GM12878 (cell line): ENCODE measurements around the gene LGALS3BP. TPM values are rescaled to one million over a fixed set of nuclear protein-coding genes. Genes with fewer than 3 reads are reported as not detected.

Source experiments
- ATAC-seq: fragments of 200-7000 bp; cut with Tn5 transposase; 3 replicates; pipeline ENCODE4 v1.9.1; 2020; ENCODE audit warnings: mild to moderate bottlenecking, moderate library complexity
- BruUV-seq: library from RNA; stranded (reverse); fragments of 400-500 nt; replicated peaks from 2 replicates; lab custom pipeline; 2021; lab: Mats Ljungman, UMichigan
- CTCF ChIA-PET: fragments of 300-600 bp; sonication (Branson Sonifier 250); formaldehyde crosslinking; extraction: SDS; loops from one replicate; lab custom pipeline; 2021; ENCODE audit warnings: inconsistent platforms; lab: Yijun Ruan, JAX
- POLR2A ChIA-PET: fragments of 350-600 bp; formaldehyde crosslinking; extraction: SDS; loops from one replicate; lab custom pipeline; 2021; ENCODE audit warnings: inconsistent platforms; lab: Charles Lee
- RAD21 ChIA-PET: fragments of 300-600 bp; sonication (Branson Sonifier 250); formaldehyde crosslinking; loops from one replicate; lab custom pipeline; 2023; ENCODE audit warnings: antibody characterized with exemption; ENCODE audit not compliant: unreplicated experiment; lab: Charles Lee
- SMC1A ChIA-PET: fragments of 300-600 bp; sonication (Branson Sonifier 250); formaldehyde crosslinking; loops from one replicate; lab custom pipeline; 2023; ENCODE audit not compliant: unreplicated experiment, uncharacterized antibody; lab: Charles Lee
- DNase-seq: peaks from one replicate; pipeline ENCODE4 v3.0.0-alpha.2; 2011; ENCODE audit warnings: low read depth, low spot score
- FAIRE-seq: peaks from 3 replicates; lab custom pipeline; 2011; peaks lifted over from hg19 to GRCh38; lab: Jason Lieb, UNC
- H2AFZ ChIP-seq: 2 replicates; pipeline ENCODE4 v1.6.0; 2011; ENCODE audit warnings: low read depth, low read length, control low read depth; ENCODE audit not compliant: control insufficient read depth
- H3K27ac ChIP-seq: 2 replicates; pipeline ENCODE4 v1.5.1; 2011; ENCODE audit warnings: control low read depth; ENCODE audit not compliant: control insufficient read depth, insufficient read depth
- H3K27me3 ChIP-seq, 2 experiments: replicated peaks in 1 of 2; 2 replicates each; pipeline versions ENCODE4 v1.6.0 to v1.6.1; 2011; ENCODE audit warnings: low read length in 1 of 2; ENCODE audit not compliant: control insufficient read depth in 2 of 2, insufficient read depth in 2 of 2
- H3K36me3 ChIP-seq, 2 experiments: 2 replicates each; pipeline ENCODE4 v1.5.1; 2011; ENCODE audit warnings: low read length in 1 of 2; ENCODE audit not compliant: control insufficient read depth in 2 of 2, insufficient read depth in 2 of 2
- H3K4me1 ChIP-seq: 2 replicates; pipeline ENCODE4 v1.6.1; 2011; ENCODE audit warnings: mild to moderate bottlenecking, low read length, moderate library complexity, mixed read lengths; ENCODE audit not compliant: control insufficient read depth, insufficient read depth
- H3K4me2 ChIP-seq: 2 replicates; pipeline ENCODE4 v1.6.0; 2011; ENCODE audit warnings: control low read depth; ENCODE audit not compliant: control insufficient read depth, insufficient read depth
- H3K4me3 ChIP-seq: fragments of 200-600 bp; sonication (generic); 2 replicates; pipeline ENCODE4 v1.5.1; 2016
- H3K79me2 ChIP-seq: 2 replicates; pipeline ENCODE4 v1.6.0; 2011; ENCODE audit warnings: low read length; ENCODE audit not compliant: control insufficient read depth, insufficient read depth
- H3K9ac ChIP-seq: 2 replicates; pipeline ENCODE4 v1.8.0; 2011; ENCODE audit warnings: low read length, control low read depth, mixed read lengths; ENCODE audit not compliant: control insufficient read depth, insufficient read depth
- H3K9me3 ChIP-seq: replicated peaks from 3 replicates; pipeline ENCODE4 v1.5.1; 2011; ENCODE audit warnings: mild to moderate bottlenecking, low read length; ENCODE audit not compliant: control insufficient read depth, insufficient read depth
- H4K20me1 ChIP-seq: 2 replicates; pipeline ENCODE4 v1.6.0; 2011; ENCODE audit not compliant: control insufficient read depth, insufficient read depth
- RAD21 ChIP-seq: IDR thresholded peaks from 2 replicates; pipeline ENCODE4 v1.6.1; 2011; ENCODE audit warnings: mild to moderate bottlenecking, low read depth, low read length, moderate library complexity; ENCODE audit not compliant: insufficient read depth
- ZNF274 ChIP-seq: IDR thresholded peaks from one replicate; pipeline ENCODE4 v1.8.0; 2011; ENCODE audit not compliant: insufficient read length, insufficient read depth
- WGBS: methylation state at CpG from one replicate; pipeline ENCODE4 v1.1.6; 2016; ENCODE audit warnings: low lambda C conversion rate; ENCODE audit not compliant: insufficient replicate concordance, insufficient coverage; ENCODE audit errors: missing lambda C conversion rate; 5-methylcytosine and 5-hydroxymethylcytosine counted together
- in situ Hi-C: fragments of 300-500 bp; cut with MboI; formaldehyde crosslinking; loops from 9 replicates; pipeline ENCODE4 v1.14.3; 2018; ENCODE audit warnings: mixed read lengths
- intact Hi-C: fragments of 100-400 bp; cut with micrococcal nuclease; formaldehyde crosslinking; loops from one replicate; pipeline ENCODE4 v1.14.2; 2022; ENCODE audit not compliant: unreplicated experiment
- polyA plus RNA-seq, 11 experiments: library from polyadenylated mRNA; depleted of rRNA in 4 of 11; unstranded in 6 of 11; stranded (reverse) in 5 of 11; fragments of >200 nt; fragmentation: Nextera tagmentation in 4 of 11; fragmentation: Illumina TruSeq in 1 of 11; extraction: Ambion mirVana in 4 of 11; extraction: Trizol in 1 of 11; gene quantifications; 1 replicate in 1 of 11; 2 replicates in 10 of 11; pipeline versions ENCODE4 v1.2.1 to v1.2.3, GENCODE V29; 2011 to 2016; ENCODE audit warnings: inconsistent platforms in 2 of 11, missing spikeins in 2 of 11, low read depth in 1 of 11
- total RNA-seq, 4 experiments: library from RNA; depleted of rRNA in 3 of 4; stranded (reverse); fragments of >200 nt in 3 of 4; fragmentation: Illumina TruSeq in 1 of 4; extraction: Trizol in 1 of 4; gene quantifications; 2 replicates each; pipeline versions ENCODE4 v1.2.1 to v1.2.3, GENCODE V29; 2013 to 2021
- TF ChIP-seq, protein P1 (sequence below), 3 experiments: IDR thresholded peaks in 2 of 3; conservative IDR thresholded peaks in 1 of 3; 2 replicates each; pipeline ENCODE4 v1.5.1; 2011; ENCODE audit warnings: low read depth in 3 of 3, low read length in 3 of 3, mild to moderate bottlenecking in 3 of 3, control low read depth in 2 of 3, moderate library complexity in 2 of 3, inconsistent platforms in 1 of 3, mixed read lengths in 1 of 3; ENCODE audit not compliant: control insufficient read depth in 2 of 3, insufficient read depth in 1 of 3; ENCODE audit errors: extremely low read depth in 1 of 3
- TF ChIP-seq, protein P2 (sequence below): fragments of 450-650 bp; IDR thresholded peaks from 2 replicates; pipeline ENCODE4 v1.6.1; 2017; ENCODE audit warnings: borderline replicate concordance

LGALS3BP gene
- total and polyA plus RNA-seq, 10 of the 15 experiments (the other 5 are each of a cell fraction or from before 2014, with no cell fraction given), result 0.52 to 5.2 (median 1.9) TPM

DNA sequence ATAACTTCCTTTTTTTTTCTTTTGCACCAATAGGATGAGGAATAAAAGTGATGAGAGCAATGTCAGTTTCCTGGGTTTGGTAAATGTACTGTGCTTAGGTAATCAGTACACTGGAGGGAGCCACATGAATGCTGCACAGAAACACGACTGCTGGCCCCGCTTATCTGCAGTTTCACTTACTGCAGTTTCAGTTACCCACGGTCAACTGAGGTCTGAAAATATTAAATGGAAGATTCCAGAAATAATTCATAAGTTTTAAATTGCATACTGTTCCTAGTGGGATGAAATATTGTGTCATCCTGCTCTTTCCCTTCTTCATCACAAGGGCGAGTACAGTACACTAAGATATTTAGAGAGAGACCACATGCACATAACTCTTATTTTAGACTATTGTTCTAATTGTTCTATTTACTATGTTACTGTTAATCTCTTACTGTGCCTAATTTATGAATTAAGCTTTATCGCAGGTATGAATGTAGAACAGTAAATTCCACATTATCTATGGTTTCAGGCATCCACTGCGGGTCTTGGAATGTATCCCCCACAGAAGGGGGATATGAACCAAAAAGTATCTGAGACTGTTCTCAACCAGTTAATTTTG lies 6.4 kb upstream of the LGALS3BP start:
- no TSS peak for BruUV-seq

More for the DNA sequence above, 6.4 kb upstream of the LGALS3BP start:
- no peak overlapping the region for H3K4me3 ChIP-seq
- peaks cover 10% of the 10 kb centered on the region; the same call in 1 of the 2 replicates for H3K4me1 ChIP-seq
- ChIA-PET CTCF (interaction anchor here (0.6 to 2.1 kb wide), 6 partner anchors 10 to 120 kb away, joined by 3 to 9 read pairs (median 3); no protein-coding TSS in a partner anchor), RAD21 (interaction anchor here (1.7 kb wide), 1 partner anchor 97 kb away, joined by 3 read pairs; no protein-coding TSS in a partner anchor), SMC1A (no interaction called here), POLR2A (no interaction called here)
- ATAC-seq (peak; percentile 86), FAIRE-seq (peak; percentile 95), DNase-seq (no peak)
- no peak overlapping the region for H3K27ac ChIP-seq
- peak overlapping the region; percentile 57 for H3K4me2 ChIP-seq
- H3K79me2 ChIP-seq, result no peaks in the 10 kb centered on the region
- H3K9ac ChIP-seq, result no peak overlapping the region
- no peaks in the 10 kb centered on the region for H3K27me3 ChIP-seq
- H3K36me3 ChIP-seq, result peaks cover 0 to under 1% of the 10 kb centered on the region in 2 experiments; a peak in 2 of 4 replicates
- 8% methylated on average over 6 of the region's 6 CpGs for WGBS
- H2AFZ ChIP-seq, result peak overlapping the region; percentile 3
- H4K20me1 ChIP-seq, result no peaks in the 10 kb centered on the region
- no peaks in the 10 kb centered on the region for H3K9me3 ChIP-seq
- TF ChIP-seq ZNF274, result no peak
- peak; percentile 33; the same call in 1 of the 2 replicates for TF ChIP-seq RAD21
- TF ChIP-seq, protein P1, sequence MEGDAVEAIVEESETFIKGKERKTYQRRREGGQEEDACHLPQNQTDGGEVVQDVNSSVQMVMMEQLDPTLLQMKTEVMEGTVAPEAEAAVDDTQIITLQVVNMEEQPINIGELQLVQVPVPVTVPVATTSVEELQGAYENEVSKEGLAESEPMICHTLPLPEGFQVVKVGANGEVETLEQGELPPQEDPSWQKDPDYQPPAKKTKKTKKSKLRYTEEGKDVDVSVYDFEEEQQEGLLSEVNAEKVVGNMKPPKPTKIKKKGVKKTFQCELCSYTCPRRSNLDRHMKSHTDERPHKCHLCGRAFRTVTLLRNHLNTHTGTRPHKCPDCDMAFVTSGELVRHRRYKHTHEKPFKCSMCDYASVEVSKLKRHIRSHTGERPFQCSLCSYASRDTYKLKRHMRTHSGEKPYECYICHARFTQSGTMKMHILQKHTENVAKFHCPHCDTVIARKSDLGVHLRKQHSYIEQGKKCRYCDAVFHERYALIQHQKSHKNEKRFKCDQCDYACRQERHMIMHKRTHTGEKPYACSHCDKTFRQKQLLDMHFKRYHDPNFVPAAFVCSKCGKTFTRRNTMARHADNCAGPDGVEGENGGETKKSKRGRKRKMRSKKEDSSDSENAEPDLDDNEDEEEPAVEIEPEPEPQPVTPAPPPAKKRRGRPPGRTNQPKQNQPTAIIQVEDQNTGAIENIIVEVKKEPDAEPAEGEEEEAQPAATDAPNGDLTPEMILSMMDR (IDR thresholded peaks at IDR 0.05 in 2 of 3, conservative IDR thresholded peaks at IDR 0.05 in 1 of 3; ENCODE audit: control insufficient read depth in 2 of 3, extremely low read depth in 1 of 3, insufficient read depth in 1 of 3, low read depth in 3 of 3, low read length in 3 of 3), result peak; percentile 32 to 51 (median 42); a peak in 4 of 6 replicates
- TF ChIP-seq, protein P2, sequence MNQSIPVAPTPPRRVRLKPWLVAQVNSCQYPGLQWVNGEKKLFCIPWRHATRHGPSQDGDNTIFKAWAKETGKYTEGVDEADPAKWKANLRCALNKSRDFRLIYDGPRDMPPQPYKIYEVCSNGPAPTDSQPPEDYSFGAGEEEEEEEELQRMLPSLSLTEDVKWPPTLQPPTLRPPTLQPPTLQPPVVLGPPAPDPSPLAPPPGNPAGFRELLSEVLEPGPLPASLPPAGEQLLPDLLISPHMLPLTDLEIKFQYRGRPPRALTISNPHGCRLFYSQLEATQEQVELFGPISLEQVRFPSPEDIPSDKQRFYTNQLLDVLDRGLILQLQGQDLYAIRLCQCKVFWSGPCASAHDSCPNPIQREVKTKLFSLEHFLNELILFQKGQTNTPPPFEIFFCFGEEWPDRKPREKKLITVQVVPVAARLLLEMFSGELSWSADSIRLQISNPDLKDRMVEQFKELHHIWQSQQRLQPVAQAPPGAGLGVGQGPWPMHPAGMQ, result no peak
- intact Hi-C loops (no loop called here), in situ Hi-C loops (no loop called here)
